GM12864 (cell line): ENCODE measurements around the gene ADH5.

Experiments
- DNase-seq: peaks from one replicate; pipeline ENCODE4 v3.0.0-alpha.2; 2011; ENCODE audit warnings: low read depth
- H3K4me3 ChIP-seq: 2 replicates; pipeline ENCODE4 v1.5.1; 2011; ENCODE audit warnings: mild to moderate bottlenecking, low read depth, low read length, control low read depth
- CTCF ChIP-seq: IDR thresholded peaks from 2 replicates; pipeline ENCODE4 v1.5.1; 2011; ENCODE audit warnings: low read depth, mild to moderate bottlenecking, moderate library complexity, low read length, control low read depth, inconsistent platforms; ENCODE audit errors: missing control alignments

ADH5 gene

GRCh38 chr4:99021386-99021785 is 67.2 kb downstream of the ADH5 start:
- no peak for DNase-seq
- TF ChIP-seq CTCF = no peak
- H3K4me3 ChIP-seq = no peak overlapping the region
